ENCODE results near the gene PHACTR1. TPM values are rescaled to one million over a fixed set of nuclear protein-coding genes. Genes with fewer than 3 reads are reported as not detected.

PHACTR1 gene
- total RNA-seq, 1 experiment from 2014 or later = 0.05 TPM

DNA sequence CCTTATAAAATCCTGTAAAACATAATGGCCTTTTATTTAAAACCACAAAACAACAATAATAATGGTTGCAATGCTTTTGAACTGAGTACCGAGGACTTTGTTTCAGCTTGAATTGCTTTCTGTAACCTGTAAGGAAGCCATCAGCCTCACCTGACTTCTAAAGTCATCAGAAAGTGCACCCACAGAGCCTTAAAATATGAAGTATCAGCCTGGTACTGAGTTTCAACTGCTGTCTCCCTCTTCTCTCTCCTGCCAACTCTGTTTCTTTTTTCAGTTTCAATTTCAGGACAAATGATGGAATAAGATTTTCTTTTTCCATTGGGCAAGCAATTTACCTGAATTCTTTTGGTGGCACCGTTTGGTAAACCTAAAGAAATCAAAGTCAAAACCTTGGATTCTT is 119.4 kb downstream of the PHACTR1 start:
- H3K27me3 ChIP-seq (ENCODE audit: control insufficient read depth, insufficient read depth, low read length) = no peaks in the 10 kb centered on the region
- H3K4me3 ChIP-seq (ENCODE audit: low read depth in 2 of 2, low read length in 2 of 2) = no peak overlapping the region
- in situ Hi-C loops (cut with HindIII; ENCODE audit: low pct_unique_long_range_greater_than_20kb, low sequenced_read_pairs) = no loop called here
- intact Hi-C loops (cut with micrococcal nuclease; ENCODE audit: unreplicated experiment) = no loop called here
- DNase-seq (ENCODE audit: low read depth, low spot score) (no peak), ATAC-seq (no peak)
- TF ChIP-seq POLR2AphosphoS5 (IDR thresholded peaks at IDR 0.05; ENCODE audit: low read depth, low read length) (no peak), TCF7L2 (IDR thresholded peaks at IDR 0.05; ENCODE audit: low read depth, low read length) (no peak)
- BruUV-seq (replicated peaks) = no TSS peak
- H3K27ac ChIP-seq (ENCODE audit: low read length) = no peak overlapping the region
- POLR2A ChIA-PET = no interaction called here
- no peaks in the 10 kb centered on the region for H3K36me3 ChIP-seq (ENCODE audit: control insufficient read depth, insufficient read depth, low read length)
- H3K4me1 ChIP-seq (ENCODE audit: control insufficient read depth, insufficient read depth, low read length) = no peaks in the 10 kb centered on the region
- H3K9me3 ChIP-seq (ENCODE audit: control insufficient read depth, insufficient read depth, low read depth, low read length) = peaks cover 4% of the 10 kb centered on the region; the same call in 1 of the 2 replicates
- CTCF ChIA-PET = no interaction called here

GRCh38 chr6:12841619-12842018 is 125.1 kb downstream of the PHACTR1 start:
- in situ Hi-C loops (cut with HindIII; ENCODE audit: low pct_unique_long_range_greater_than_20kb, low sequenced_read_pairs) (no loop called here), intact Hi-C loops (cut with micrococcal nuclease; ENCODE audit: unreplicated experiment) (no loop called here)
- Histone ChIP-seq H3K27me3 (ENCODE audit: control insufficient read depth, insufficient read depth, low read length) (no peaks in the 10 kb centered on the region), H3K4me1 (ENCODE audit: control insufficient read depth, insufficient read depth, low read length) (no peaks in the 10 kb centered on the region), H3K27ac (ENCODE audit: low read length) (no peak overlapping the region), H3K9me3 (ENCODE audit: control insufficient read depth, insufficient read depth, low read depth, low read length) (peaks cover 4% of the 10 kb centered on the region; the same call in 1 of the 2 replicates), H3K4me3 (ENCODE audit: low read depth in 2 of 2, low read length in 2 of 2) (no peak overlapping the region), H3K36me3 (ENCODE audit: control insufficient read depth, insufficient read depth, low read length) (no peaks in the 10 kb centered on the region)
- no peak for TF ChIP-seq CTCF (IDR thresholded peaks at IDR 0.05)
- TF ChIP-seq TCF7L2 (IDR thresholded peaks at IDR 0.05; ENCODE audit: low read depth, low read length) = no peak
- TF ChIP-seq, protein P1, sequence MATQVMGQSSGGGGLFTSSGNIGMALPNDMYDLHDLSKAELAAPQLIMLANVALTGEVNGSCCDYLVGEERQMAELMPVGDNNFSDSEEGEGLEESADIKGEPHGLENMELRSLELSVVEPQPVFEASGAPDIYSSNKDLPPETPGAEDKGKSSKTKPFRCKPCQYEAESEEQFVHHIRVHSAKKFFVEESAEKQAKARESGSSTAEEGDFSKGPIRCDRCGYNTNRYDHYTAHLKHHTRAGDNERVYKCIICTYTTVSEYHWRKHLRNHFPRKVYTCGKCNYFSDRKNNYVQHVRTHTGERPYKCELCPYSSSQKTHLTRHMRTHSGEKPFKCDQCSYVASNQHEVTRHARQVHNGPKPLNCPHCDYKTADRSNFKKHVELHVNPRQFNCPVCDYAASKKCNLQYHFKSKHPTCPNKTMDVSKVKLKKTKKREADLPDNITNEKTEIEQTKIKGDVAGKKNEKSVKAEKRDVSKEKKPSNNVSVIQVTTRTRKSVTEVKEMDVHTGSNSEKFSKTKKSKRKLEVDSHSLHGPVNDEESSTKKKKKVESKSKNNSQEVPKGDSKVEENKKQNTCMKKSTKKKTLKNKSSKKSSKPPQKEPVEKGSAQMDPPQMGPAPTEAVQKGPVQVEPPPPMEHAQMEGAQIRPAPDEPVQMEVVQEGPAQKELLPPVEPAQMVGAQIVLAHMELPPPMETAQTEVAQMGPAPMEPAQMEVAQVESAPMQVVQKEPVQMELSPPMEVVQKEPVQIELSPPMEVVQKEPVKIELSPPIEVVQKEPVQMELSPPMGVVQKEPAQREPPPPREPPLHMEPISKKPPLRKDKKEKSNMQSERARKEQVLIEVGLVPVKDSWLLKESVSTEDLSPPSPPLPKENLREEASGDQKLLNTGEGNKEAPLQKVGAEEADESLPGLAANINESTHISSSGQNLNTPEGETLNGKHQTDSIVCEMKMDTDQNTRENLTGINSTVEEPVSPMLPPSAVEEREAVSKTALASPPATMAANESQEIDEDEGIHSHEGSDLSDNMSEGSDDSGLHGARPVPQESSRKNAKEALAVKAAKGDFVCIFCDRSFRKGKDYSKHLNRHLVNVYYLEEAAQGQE (IDR thresholded peaks at IDR 0.05; ENCODE audit: insufficient read depth in 1 of 2, low read depth in 2 of 2, low read length in 1 of 2) = no peak
- TF ChIP-seq POLR2AphosphoS5 (IDR thresholded peaks at IDR 0.05; ENCODE audit: low read depth, low read length) = no peak
- no peak for TF ChIP-seq SIN3A (IDR thresholded peaks at IDR 0.05; ENCODE audit: borderline replicate concordance, insufficient read depth, low read depth, low read length)
- no TSS peak for BruUV-seq (replicated peaks)
- ATAC-seq (no peak), DNase-seq (ENCODE audit: low read depth, low spot score) (no peak)
- CTCF ChIA-PET = interaction anchor here (0.6 kb wide), 1 partner anchor 14 kb away, joined by 3 read pairs; no protein-coding TSS in a partner anchor
- POLR2A ChIA-PET = no interaction called here

DNA sequence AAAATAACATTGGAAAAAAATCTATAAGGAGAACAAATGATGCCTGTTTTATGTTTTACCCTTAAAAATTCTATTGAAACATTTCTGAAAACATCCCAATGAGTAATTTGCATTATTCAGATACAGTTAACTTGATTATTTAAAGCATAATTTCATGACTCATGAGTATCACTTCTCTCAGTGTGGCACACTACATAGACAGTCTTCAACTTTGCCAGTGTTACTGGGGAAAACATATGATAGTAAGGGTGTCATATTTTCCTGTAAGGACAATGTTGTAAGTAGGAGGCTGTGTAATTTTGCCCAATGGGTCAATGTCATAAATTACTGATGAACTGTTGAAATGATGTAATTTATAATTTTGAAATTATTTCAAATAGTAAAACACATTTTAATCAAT is 125.5 kb downstream of the PHACTR1 start:
- H3K4me1 ChIP-seq (ENCODE audit: control insufficient read depth, insufficient read depth, low read length) = no peaks in the 10 kb centered on the region
- DNase-seq (ENCODE audit: low read depth, low spot score) = no peak
- H3K36me3 ChIP-seq (ENCODE audit: control insufficient read depth, insufficient read depth, low read length) = no peaks in the 10 kb centered on the region
- POLR2A ChIA-PET = no interaction called here
- H3K4me3 ChIP-seq (ENCODE audit: low read depth in 2 of 2, low read length in 2 of 2) = no peak overlapping the region
- peaks cover 4% of the 10 kb centered on the region; the same call in 1 of the 2 replicates for H3K9me3 ChIP-seq (ENCODE audit: control insufficient read depth, insufficient read depth, low read depth, low read length)
- CTCF ChIA-PET = no interaction called here
- TF ChIP-seq, protein P1 (IDR thresholded peaks at IDR 0.05; ENCODE audit: insufficient read depth in 1 of 2, low read depth in 2 of 2, low read length in 1 of 2) = no peak
- TF ChIP-seq SIN3A (IDR thresholded peaks at IDR 0.05; ENCODE audit: borderline replicate concordance, insufficient read depth, low read depth, low read length) (no peak), POLR2AphosphoS5 (IDR thresholded peaks at IDR 0.05; ENCODE audit: low read depth, low read length) (no peak), TCF7L2 (IDR thresholded peaks at IDR 0.05; ENCODE audit: low read depth, low read length) (no peak), CTCF (IDR thresholded peaks at IDR 0.05) (no peak)
- no peak for ATAC-seq
- no peaks in the 10 kb centered on the region for H3K27me3 ChIP-seq (ENCODE audit: control insufficient read depth, insufficient read depth, low read length)
- no TSS peak for BruUV-seq (replicated peaks)
- intact Hi-C loops (cut with micrococcal nuclease; ENCODE audit: unreplicated experiment) = no loop called here
- in situ Hi-C loops (cut with HindIII; ENCODE audit: low pct_unique_long_range_greater_than_20kb, low sequenced_read_pairs) = no loop called here
- H3K27ac ChIP-seq (ENCODE audit: low read length) = no peak overlapping the region
